Adrenal gland (tissue), 5 donors: ENCODE data around the gene MIPOL1.

Source experiments
- CTCF ChIP-seq, 6 experiments: fragments of 450-650 bp in 4 of 6; fragments of 200-600 bp in 2 of 6; sonication (generic) in 1 of 6; IDR thresholded peaks; 1 replicate in 5 of 6; 2 replicates in 1 of 6; pipeline versions ENCODE4 v1.5.1 to v1.8.0; 2016 to 2021; ENCODE audit warnings: antibody characterized with exemption in 6 of 6, mild to moderate bottlenecking in 2 of 6, moderate library complexity in 1 of 6
- POLR2A ChIP-seq, 2 donors: fragments of 450-650 bp; IDR thresholded peaks; one replicate each; pipeline ENCODE4 v1.6.1; 2017; ENCODE audit warnings: antibody characterized with exemption in 2 of 2, mild to moderate bottlenecking in 2 of 2, moderate library complexity in 1 of 2
- donor health status: DM: no; HTN: no; CAD: no.

DNA sequence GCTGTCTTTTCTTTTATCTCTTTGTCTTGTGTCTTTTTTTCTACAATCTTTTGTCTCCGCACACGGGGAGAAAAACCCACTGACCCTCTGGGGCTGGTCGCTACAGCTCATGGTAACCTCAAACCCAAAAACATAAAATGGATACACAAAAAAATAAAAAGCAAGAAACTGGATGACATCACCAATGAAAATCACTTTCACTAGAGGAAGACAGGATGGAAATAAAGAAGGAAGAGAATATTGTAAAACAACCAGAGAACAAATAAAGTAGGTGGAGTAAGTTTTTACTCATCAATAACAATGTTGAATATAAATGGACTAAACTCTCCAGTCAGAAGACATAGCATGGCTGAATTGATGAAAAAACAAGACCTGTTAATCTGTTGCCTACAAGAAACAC lies 17.6 kb downstream of the MIPOL1 start:
- TF ChIP-seq CTCF (IDR thresholded peaks at IDR 0.05) (no peak), POLR2A (IDR thresholded peaks at IDR 0.05) (no peak)
